A673 (cell line): ENCODE measurements around the gene GNL3L.

ENCODE experiments used
- CTCF ChIP-seq: fragments of 300-800, 200-600 bp; sonication (generic); conservative IDR thresholded peaks from 2 replicates; pipeline ENCODE4 v1.5.1; 2017; ENCODE audit warnings: low read depth, mild to moderate bottlenecking, antibody characterized with exemption, low read length, moderate library complexity, mixed read lengths
- EZH2 ChIP-seq: fragments of 200-600 bp; sonication (generic); IDR thresholded peaks from 2 replicates; pipeline ENCODE4 v1.6.1; 2017; ENCODE audit warnings: borderline replicate concordance, low read depth, mild to moderate bottlenecking, mixed read lengths, antibody characterized with exemption, low read length; ENCODE audit not compliant: poor library complexity, severe bottlenecking

DNA sequence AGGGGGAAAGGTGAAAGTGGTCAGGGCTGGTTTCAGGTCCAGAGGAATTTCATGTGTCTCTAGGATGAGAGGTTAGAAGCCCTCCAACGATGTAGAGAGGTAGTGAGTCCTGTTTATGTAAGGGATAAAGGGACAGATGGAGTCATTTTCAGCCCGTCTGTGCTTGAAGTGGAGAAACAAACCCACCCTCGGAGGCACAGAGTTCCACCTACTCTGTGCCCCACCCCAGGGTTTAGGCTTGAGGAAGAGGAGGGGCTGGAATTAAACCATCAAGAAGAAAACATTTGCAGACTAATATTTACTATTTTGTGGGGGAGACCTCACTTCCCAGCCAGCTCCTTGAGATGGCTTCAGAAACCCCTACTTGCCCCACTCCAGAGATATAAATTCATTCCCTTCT, 868 bp upstream of the GNL3L start:
- no peak for TF ChIP-seq CTCF
- no peak for TF ChIP-seq EZH2
